NCI-H1048 (cell line): Measurements from ENCODE around the gene ZFYVE28.

Experiments
- DNase-seq: peaks from one replicate; lab custom pipeline; 2025; lab: John Stamatoyannopoulos, UW

The ZFYVE28 gene

GRCh38 chr4:2302387-2303119, 115.9 kb downstream of the ZFYVE28 start:
- DNase-seq, result no peak

GRCh38 chr4:2301806-2302205, 116.6 kb downstream of the ZFYVE28 start:
- no peak for DNase-seq

GRCh38 chr4:2301225-2301642, 117.2 kb downstream of the ZFYVE28 start:
- no peak for DNase-seq

- no peak for DNase-seq
Measured at GRCh38 chr4:2300431-2301224, 117.8 kb downstream of the ZFYVE28 start.

- DNase-seq, result no peak
Measured at GRCh38 chr4:2299794-2300193, 118.7 kb downstream of the ZFYVE28 start.

GRCh38 chr4:2298532-2298991, 119.9 kb downstream of the ZFYVE28 start:
- no peak for DNase-seq

GRCh38 chr4:2297606-2298531, 120.6 kb downstream of the ZFYVE28 start:
- no peak for DNase-seq

GRCh38 chr4:2296631-2297601, 121.5 kb downstream of the ZFYVE28 start:
- DNase-seq, result no peak

- DNase-seq, result no peak
Measured at GRCh38 chr4:2295900-2296442, 122.5 kb downstream of the ZFYVE28 start.

GRCh38 chr4:2295500-2295899, 122.9 kb downstream of the ZFYVE28 start:
- no peak for DNase-seq

GRCh38 chr4:2292646-2293108, 125.8 kb downstream of the ZFYVE28 start:
- DNase-seq, result no peak

GRCh38 chr4:2291705-2292645, 126.5 kb downstream of the ZFYVE28 start:
- DNase-seq, result no peak

- DNase-seq, result no peak
Measured at GRCh38 chr4:2290974-2291704, 127.3 kb downstream of the ZFYVE28 start.

GRCh38 chr4:2290488-2290887, 128.0 kb downstream of the ZFYVE28 start:
- no peak for DNase-seq

- DNase-seq, result no peak
Measured at GRCh38 chr4:2289955-2290333, 128.5 kb downstream of the ZFYVE28 start.

- no peak for DNase-seq
Measured at GRCh38 chr4:2289311-2289954, 129.0 kb downstream of the ZFYVE28 start.

- DNase-seq, result no peak
Measured at GRCh38 chr4:2288051-2288541, 130.3 kb downstream of the ZFYVE28 start.

GRCh38 chr4:2287594-2287915, 130.9 kb downstream of the ZFYVE28 start:
- no peak for DNase-seq
